Kidney (tissue), 14 donors: ENCODE results near the gene OR14J1. TPM values are rescaled to one million over a fixed set of nuclear protein-coding genes. Genes with fewer than 3 reads are reported as not detected.

Experiments used
- DNase-seq, 5 donors: peaks; one replicate each; pipeline ENCODE4 v3.0.0-alpha.2; 2013 to 2020
- FAIRE-seq: peaks from 2 replicates; lab custom pipeline; 2012; peaks lifted over from hg19 to GRCh38; lab: Jason Lieb, UNC
- H3K27ac ChIP-seq, 2 donors: one replicate each; pipeline ENCODE4 v1.7.0; 2013; ENCODE audit warnings: low read depth in 2 of 2, low read length in 2 of 2, inconsistent platforms in 1 of 2
- H3K27me3 ChIP-seq: one replicate; pipeline ENCODE4 v1.7.1; 2013; ENCODE audit warnings: low read length, inconsistent platforms; ENCODE audit not compliant: control insufficient read depth, insufficient read depth
- H3K36me3 ChIP-seq, 3 donors: one replicate each; pipeline versions ENCODE4 v1.7.0 to v1.7.1; 2013; ENCODE audit warnings: low read length in 3 of 3, control low read depth in 1 of 3, inconsistent platforms in 1 of 3; ENCODE audit not compliant: insufficient read depth in 3 of 3, control insufficient read depth in 2 of 3
- H3K4me1 ChIP-seq, 3 donors: one replicate each; pipeline versions ENCODE4 v1.7.0 to v1.7.1; 2013; ENCODE audit warnings: low read length in 3 of 3, inconsistent platforms in 1 of 3, low read depth in 1 of 3; ENCODE audit not compliant: control insufficient read depth in 2 of 3, insufficient read depth in 2 of 3
- H3K4me3 ChIP-seq, 3 donors: one replicate each; pipeline versions ENCODE4 v1.7.0 to v1.8.1; 2013; ENCODE audit warnings: low read length in 3 of 3, control low read depth in 1 of 3, inconsistent platforms in 1 of 3
- H3K9ac ChIP-seq, 3 donors: one replicate each; pipeline versions ENCODE4 v1.7.0 to v1.7.1; 2013; ENCODE audit warnings: low read length in 3 of 3, control low read depth in 1 of 3, inconsistent platforms in 1 of 3
- H3K9me3 ChIP-seq, 3 donors: one replicate each; pipeline versions ENCODE4 v1.7.0 to v1.7.1; 2013; ENCODE audit warnings: low read length in 3 of 3, control low read depth in 1 of 3, inconsistent platforms in 1 of 3; ENCODE audit not compliant: control insufficient read depth in 2 of 3, insufficient read depth in 1 of 3
- CTCF ChIP-seq: IDR thresholded peaks from 3 replicates; pipeline ENCODE4 v1.5.1; 2012; ENCODE audit warnings: mild to moderate bottlenecking, moderate library complexity, borderline replicate concordance; ENCODE audit not compliant: insufficient read depth; ENCODE audit errors: extremely low read depth
- intact Hi-C: fragments of 100-400 bp; cut with DNase I; formaldehyde crosslinking; loops from one replicate; pipeline ENCODE4 v1.11.1; 2022
- polyA plus RNA-seq: library from polyadenylated mRNA; stranded (reverse); fragments of 350-450 nt; fragmentation: Illumina TruSeq; extraction: RNeasy Lipid Tissue Mini Kit (QIAGEN cat#74804); gene quantifications from one replicate; pipeline ENCODE4 v1.2.3, GENCODE V29; 2014; ENCODE audit warnings: low read depth, low replicate concordance; ENCODE audit not compliant: insufficient read depth
- total RNA-seq: library from RNA; stranded (reverse); fragmentation: NEBNext Ultra II Directional; extraction: Animal tissue kit (Norgen Biotek cat#: 25700); gene quantifications from one replicate; pipeline ENCODE4 v1.2.1, GENCODE V29; 2021
- donor health status: control.
- donor health status: control.
- donor health status: control.
- donor health status: control.
- donor health status: control.
- donor health status: DM: yes; HTN: yes; CAD: no.
- donor health status: Normal renal cell carcinoma (clear cell type).

Gene OR14J1
- total and polyA plus RNA-seq, 2 donors from 2014 or later = not detected

GRCh38 chr6:29354980-29355379, 53.5 kb downstream of the OR14J1 start:
- FAIRE-seq = no peak
- Histone ChIP-seq H3K9ac (no peak overlapping the region), H3K27ac (no peak overlapping the region), H3K9me3 (no peaks in the 10 kb centered on the region), H3K4me3 (no peak overlapping the region), H3K4me1 (no peaks in the 10 kb centered on the region), H3K27me3 (no peaks in the 10 kb centered on the region), H3K36me3 (no peaks in the 10 kb centered on the region)
- no peak for DNase-seq
- intact Hi-C loops = no loop called here
- TF ChIP-seq CTCF = no peak

DNA sequence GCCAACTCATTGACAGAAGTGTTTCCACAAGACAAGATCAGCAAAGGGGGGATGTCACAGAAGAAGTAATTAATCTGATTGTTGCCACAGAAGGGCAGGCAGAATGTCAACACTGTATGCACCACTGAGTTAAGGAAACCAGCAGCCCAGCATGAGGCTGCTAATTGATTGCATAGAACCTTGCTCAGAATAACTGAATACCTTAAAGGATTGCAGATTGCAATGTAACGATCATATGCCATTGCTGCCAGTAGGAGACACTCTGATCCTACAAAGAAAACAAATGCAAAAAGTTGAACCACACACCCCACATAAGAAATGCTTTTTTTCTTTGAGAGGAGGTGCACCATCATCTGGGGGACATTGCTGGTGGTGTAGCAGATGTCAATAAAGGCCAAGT, 54.1 kb downstream of the OR14J1 start:
- no peak for TF ChIP-seq CTCF
- intact Hi-C loops = no loop called here
- no peaks in the 10 kb centered on the region for H3K9me3 ChIP-seq
- no peak overlapping the region for H3K27ac ChIP-seq
- no peaks in the 10 kb centered on the region for H3K36me3 ChIP-seq
- H3K9ac ChIP-seq = no peak overlapping the region
- FAIRE-seq (no peak), DNase-seq (no peak)
- no peaks in the 10 kb centered on the region for H3K4me1 ChIP-seq
- H3K27me3 ChIP-seq = no peaks in the 10 kb centered on the region
- H3K4me3 ChIP-seq = no peak overlapping the region

Other genes with a start within 250 kb of the OR14J1 start
- not detected for gene OR2B3, start 214.4 kb upstream of the OR14J1 start, total RNA-seq
- not detected for gene OR2B3, start 214.4 kb upstream of the OR14J1 start, polyA plus RNA-seq
- not detected for gene OR2J1, start 202.2 kb upstream of the OR14J1 start, total RNA-seq
- gene OR2J1, start 202.2 kb upstream of the OR14J1 start, polyA plus RNA-seq = not detected
- not detected for gene OR2J3, start 193.6 kb upstream of the OR14J1 start, total RNA-seq
- not detected for gene OR2J3, start 193.6 kb upstream of the OR14J1 start, polyA plus RNA-seq
- not detected for gene OR2J2, start 130.8 kb upstream of the OR14J1 start, total RNA-seq
- not detected for gene OR2J2, start 130.8 kb upstream of the OR14J1 start, polyA plus RNA-seq
- not detected for gene OR5V1, start 67.2 kb downstream of the OR14J1 start, total RNA-seq
- gene OR5V1, start 67.2 kb downstream of the OR14J1 start, polyA plus RNA-seq = not detected
- not detected for gene OR12D3, start 73.6 kb downstream of the OR14J1 start, total RNA-seq
- not detected for gene OR12D3, start 73.6 kb downstream of the OR14J1 start, polyA plus RNA-seq
- gene OR12D2, start 93.9 kb downstream of the OR14J1 start, total RNA-seq = not detected
- not detected for gene OR12D2, start 93.9 kb downstream of the OR14J1 start, polyA plus RNA-seq
- not detected for gene OR12D1, start 113.2 kb downstream of the OR14J1 start, total RNA-seq
- not detected for gene OR12D1, start 113.2 kb downstream of the OR14J1 start, polyA plus RNA-seq
- not detected for gene OR10C1, start 137.6 kb downstream of the OR14J1 start, total RNA-seq
- gene OR10C1, start 137.6 kb downstream of the OR14J1 start, polyA plus RNA-seq = not detected
- not detected for gene OR11A1, start 155.4 kb downstream of the OR14J1 start, total RNA-seq
- not detected for gene OR11A1, start 155.4 kb downstream of the OR14J1 start, polyA plus RNA-seq
- not detected for gene OR2H1, start 155.5 kb downstream of the OR14J1 start, total RNA-seq
- gene OR2H1, start 155.5 kb downstream of the OR14J1 start, polyA plus RNA-seq = not detected
- gene MAS1L, start 186.3 kb downstream of the OR14J1 start, total RNA-seq = not detected
- gene MAS1L, start 186.3 kb downstream of the OR14J1 start, polyA plus RNA-seq = not detected